ENCODE results near the gene CFH. TPM values are rescaled to one million over a fixed set of nuclear protein-coding genes. Genes with fewer than 3 reads are reported as not detected.

The CFH gene
- total RNA-seq, 1 experiment from 2014 or later: not detected

DNA sequence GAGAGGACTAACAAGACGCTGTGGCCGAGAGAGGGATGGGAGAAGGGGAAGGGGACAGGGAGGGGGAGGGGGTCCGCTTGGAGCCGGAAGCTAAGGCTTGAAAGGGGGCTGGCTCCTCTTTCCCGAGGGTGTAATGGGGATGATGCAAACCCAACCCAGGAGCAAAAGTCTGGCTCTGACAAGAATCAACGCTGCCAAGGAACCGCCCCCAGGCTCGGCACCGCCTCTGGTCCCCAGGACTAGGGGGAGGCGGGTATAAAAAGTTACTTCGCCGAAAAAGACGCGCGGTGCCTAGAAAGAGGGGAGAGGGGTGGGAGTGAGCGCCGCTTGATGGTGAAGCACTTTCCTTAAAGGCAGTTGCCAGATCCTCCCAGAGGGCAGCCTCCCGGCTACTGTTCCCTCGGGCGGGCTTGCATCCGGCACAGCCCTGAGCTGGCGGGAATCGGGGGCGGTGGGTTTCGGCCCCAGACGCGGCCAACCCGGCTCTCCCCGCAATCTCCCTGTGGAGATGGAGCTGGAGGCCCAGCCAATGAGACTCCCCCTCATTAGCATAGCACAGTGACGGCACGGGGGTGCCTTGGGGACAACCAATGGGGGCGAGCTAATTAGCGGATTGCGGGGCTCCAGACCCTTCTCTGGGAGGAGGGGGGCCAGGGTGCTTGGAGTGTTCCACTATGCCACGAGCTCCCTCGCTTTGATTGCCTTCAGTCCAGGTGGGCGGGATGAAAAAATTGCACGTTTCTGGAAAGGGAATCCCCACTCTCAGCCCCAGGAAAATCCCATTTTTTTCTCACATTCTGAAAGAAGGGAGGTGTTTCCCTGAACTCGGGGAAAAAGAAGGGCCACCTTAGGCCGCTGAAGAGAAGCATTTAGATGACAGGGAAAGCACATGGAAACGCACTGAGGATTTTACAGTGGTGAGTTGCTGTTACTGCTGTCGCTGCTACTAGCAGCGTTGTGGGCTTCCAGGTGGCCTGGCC is 43.2 kb upstream of the CFH start, which contains the start of gene KCNT2:
KCNT2 (minus strand) TSS at position 51 of the 980 bp plus-strand sequence. CDS start 131 bp downstream, outside the sequence.
- H3K9me3 ChIP-seq: no peaks in the 10 kb centered on the region
- no peaks in the 10 kb centered on the region for H3K36me3 ChIP-seq (ENCODE audit: control insufficient read depth, insufficient read depth, low read length)
- H3K27me3 ChIP-seq (replicated peaks; ENCODE audit: control insufficient read depth, insufficient read depth, low read length): no peaks in the 10 kb centered on the region
- CTCF ChIA-PET: no interaction called here
- H3K27me3 Mint-ChIP-seq (ENCODE audit: insufficient read depth, unreplicated experiment): no peaks in the 10 kb centered on the region
- intact Hi-C loops (cut with micrococcal nuclease; ENCODE audit: unreplicated experiment): no loop called here
- BruUV-seq (replicated peaks): no TSS peak
- H3K4me3 Mint-ChIP-seq (ENCODE audit: unreplicated experiment): no peak within 1 kb of the TSS
- no peak within 1 kb of the TSS for H3K27ac Mint-ChIP-seq (ENCODE audit: unreplicated experiment)
- H3K4me3 ChIP-seq (ENCODE audit: low read depth, low read length): no peak within 1 kb of the TSS
- no peaks in the 10 kb centered on the region for H3K9me3 Mint-ChIP-seq (ENCODE audit: unreplicated experiment)
- H3K4me1 ChIP-seq: no peaks in the 10 kb centered on the region
- H3K4me1 Mint-ChIP-seq (ENCODE audit: low read depth, unreplicated experiment): no peaks in the 10 kb centered on the region
- no peak for DNase-seq
- TF ChIP-seq, protein P1, sequence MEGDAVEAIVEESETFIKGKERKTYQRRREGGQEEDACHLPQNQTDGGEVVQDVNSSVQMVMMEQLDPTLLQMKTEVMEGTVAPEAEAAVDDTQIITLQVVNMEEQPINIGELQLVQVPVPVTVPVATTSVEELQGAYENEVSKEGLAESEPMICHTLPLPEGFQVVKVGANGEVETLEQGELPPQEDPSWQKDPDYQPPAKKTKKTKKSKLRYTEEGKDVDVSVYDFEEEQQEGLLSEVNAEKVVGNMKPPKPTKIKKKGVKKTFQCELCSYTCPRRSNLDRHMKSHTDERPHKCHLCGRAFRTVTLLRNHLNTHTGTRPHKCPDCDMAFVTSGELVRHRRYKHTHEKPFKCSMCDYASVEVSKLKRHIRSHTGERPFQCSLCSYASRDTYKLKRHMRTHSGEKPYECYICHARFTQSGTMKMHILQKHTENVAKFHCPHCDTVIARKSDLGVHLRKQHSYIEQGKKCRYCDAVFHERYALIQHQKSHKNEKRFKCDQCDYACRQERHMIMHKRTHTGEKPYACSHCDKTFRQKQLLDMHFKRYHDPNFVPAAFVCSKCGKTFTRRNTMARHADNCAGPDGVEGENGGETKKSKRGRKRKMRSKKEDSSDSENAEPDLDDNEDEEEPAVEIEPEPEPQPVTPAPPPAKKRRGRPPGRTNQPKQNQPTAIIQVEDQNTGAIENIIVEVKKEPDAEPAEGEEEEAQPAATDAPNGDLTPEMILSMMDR (IDR thresholded peaks at IDR 0.05; ENCODE audit: insufficient read depth in 1 of 2, low read depth in 1 of 2, low read length in 1 of 2, severe bottlenecking in 1 of 2, unreplicated experiment in 1 of 2): no peak
- POLR2A ChIA-PET: no interaction called here
- H3K36me3 Mint-ChIP-seq (ENCODE audit: insufficient read depth, unreplicated experiment): no peaks in the 10 kb centered on the region

DNA sequence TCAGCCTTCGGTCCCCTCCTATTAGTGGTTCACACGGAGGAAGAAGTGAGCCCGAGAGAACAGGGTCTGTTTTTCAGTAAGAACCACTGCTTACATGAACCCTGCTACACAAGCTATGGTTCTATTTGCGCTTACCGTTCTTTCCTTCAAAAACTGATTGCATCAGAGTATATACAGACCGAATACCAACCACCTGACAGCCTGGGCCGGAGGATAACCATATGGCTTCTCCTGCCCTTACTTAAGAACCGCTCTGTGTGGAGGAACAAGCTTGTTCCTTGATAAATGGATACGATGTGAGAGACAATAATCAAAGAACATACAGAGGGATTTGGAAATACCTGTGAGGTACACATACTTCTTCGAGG is 42.5 kb upstream of the CFH start:
- no peaks in the 10 kb centered on the region for H3K36me3 ChIP-seq (ENCODE audit: control insufficient read depth, insufficient read depth, low read length)
- Mint-ChIP-seq H3K4me3 (ENCODE audit: unreplicated experiment) (no peak overlapping the region), H3K27me3 (ENCODE audit: insufficient read depth, unreplicated experiment) (peaks cover 4% of the 10 kb centered on the region), H3K27ac (ENCODE audit: unreplicated experiment) (no peak overlapping the region), H3K9me3 (ENCODE audit: unreplicated experiment) (no peaks in the 10 kb centered on the region), H3K4me1 (ENCODE audit: low read depth, unreplicated experiment) (no peaks in the 10 kb centered on the region), H3K36me3 (ENCODE audit: insufficient read depth, unreplicated experiment) (no peaks in the 10 kb centered on the region)
- BruUV-seq (replicated peaks): no TSS peak
- ChIA-PET POLR2A (no interaction called here), CTCF (no interaction called here)
- H3K9me3 ChIP-seq: no peaks in the 10 kb centered on the region
- intact Hi-C loops (cut with micrococcal nuclease; ENCODE audit: unreplicated experiment): no loop called here
- H3K4me3 ChIP-seq (ENCODE audit: low read depth, low read length): no peak overlapping the region
- no peaks in the 10 kb centered on the region for H3K27me3 ChIP-seq (replicated peaks; ENCODE audit: control insufficient read depth, insufficient read depth, low read length)
- DNase-seq: no peak
- TF ChIP-seq, protein P1 (IDR thresholded peaks at IDR 0.05; ENCODE audit: insufficient read depth in 1 of 2, low read depth in 1 of 2, low read length in 1 of 2, severe bottlenecking in 1 of 2, unreplicated experiment in 1 of 2): no peak
- H3K4me1 ChIP-seq: no peaks in the 10 kb centered on the region

DNA sequence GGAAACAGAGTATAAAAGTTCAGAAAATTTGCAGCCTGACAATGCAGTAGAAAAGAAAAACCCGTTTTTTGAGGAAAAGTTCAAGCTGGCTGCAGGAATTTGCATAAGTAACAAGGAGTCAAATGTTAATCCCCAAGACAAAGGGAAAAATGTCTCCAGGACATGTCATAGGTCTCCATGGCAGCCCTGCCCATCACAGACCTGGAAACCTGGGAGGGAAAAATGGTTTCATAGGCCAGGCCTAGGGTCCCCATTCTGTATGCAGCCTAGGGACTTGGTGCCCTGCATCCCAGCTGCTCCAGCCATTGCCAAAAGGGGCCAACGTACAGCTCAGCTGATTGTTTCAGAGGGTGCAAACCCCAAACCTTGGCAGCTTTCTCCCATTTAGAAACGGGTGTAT is 40.0 kb upstream of the CFH start:
- H3K4me1 ChIP-seq: no peaks in the 10 kb centered on the region
- TF ChIP-seq, protein P1 (IDR thresholded peaks at IDR 0.05; ENCODE audit: insufficient read depth in 1 of 2, low read depth in 1 of 2, low read length in 1 of 2, severe bottlenecking in 1 of 2, unreplicated experiment in 1 of 2): no peak
- intact Hi-C loops (cut with micrococcal nuclease; ENCODE audit: unreplicated experiment): no loop called here
- CTCF ChIA-PET: no interaction called here
- H3K9me3 Mint-ChIP-seq (ENCODE audit: unreplicated experiment): no peaks in the 10 kb centered on the region
- no peak for DNase-seq
- no peak overlapping the region for H3K4me3 Mint-ChIP-seq (ENCODE audit: unreplicated experiment)
- BruUV-seq (replicated peaks): no TSS peak
- no peaks in the 10 kb centered on the region for H3K4me1 Mint-ChIP-seq (ENCODE audit: low read depth, unreplicated experiment)
- no peaks in the 10 kb centered on the region for H3K36me3 ChIP-seq (ENCODE audit: control insufficient read depth, insufficient read depth, low read length)
- H3K36me3 Mint-ChIP-seq (ENCODE audit: insufficient read depth, unreplicated experiment): no peaks in the 10 kb centered on the region
- POLR2A ChIA-PET: no interaction called here
- no peaks in the 10 kb centered on the region for H3K9me3 ChIP-seq
- no peaks in the 10 kb centered on the region for H3K27me3 ChIP-seq (replicated peaks; ENCODE audit: control insufficient read depth, insufficient read depth, low read length)
- no peak overlapping the region for H3K27ac Mint-ChIP-seq (ENCODE audit: unreplicated experiment)
- peaks cover 4% of the 10 kb centered on the region for H3K27me3 Mint-ChIP-seq (ENCODE audit: insufficient read depth, unreplicated experiment)
- H3K4me3 ChIP-seq (ENCODE audit: low read depth, low read length): no peak overlapping the region

All from Caco-2 (cell line).